T-cell (primary cell): ENCODE results near the gene KAZN. TPM values are rescaled to one million over a fixed set of nuclear protein-coding genes. Genes with fewer than 3 reads are reported as not detected.

ENCODE experiments used
- ATAC-seq, 4 experiments: fragments of 200-7000 bp in 3 of 4; fragments of 150-1000 bp in 1 of 4; cut with Tn5 transposase; replicated peaks in 1 of 4; 1 replicate in 3 of 4; 2 replicates in 1 of 4; pipeline ENCODE4 v1.10.0; 2021; ENCODE audit warnings: moderate library complexity in 3 of 4, mild to moderate bottlenecking in 2 of 4, moderate number of reproducible peaks in 1 of 4
- CTCF ChIA-PET, 2 donors: fragments of 300-600 bp; sonication (Branson Sonifier 250); formaldehyde crosslinking; loops; one replicate each; lab custom pipeline; 2022; ENCODE audit warnings: antibody characterized with exemption in 2 of 2; lab: Charles Lee
- POLR2A ChIA-PET, 2 donors: fragments of 300-600 bp; sonication (Branson Sonifier 250); formaldehyde crosslinking; loops; one replicate each; lab custom pipeline; 2022; ENCODE audit warnings: antibody characterized with exemption in 2 of 2; lab: Charles Lee
- DNase-seq, 35 experiments: peaks; one replicate each; pipeline versions ENCODE4 v3.0.0 to v3.0.0-alpha.2; 2013 to 2023
- H3K27ac ChIP-seq: one replicate; pipeline ENCODE4 v1.5.1; 2013; ENCODE audit warnings: low read length
- H3K27me3 ChIP-seq, 2 experiments: replicated peaks in 1 of 2; 1 replicate in 1 of 2; 2 replicates in 1 of 2; pipeline versions ENCODE4 v1.6.1 to v1.7.0; 2013; ENCODE audit warnings: low read length in 1 of 2, mixed read lengths in 1 of 2; ENCODE audit not compliant: control insufficient read depth in 2 of 2, insufficient read depth in 2 of 2; ENCODE audit errors: extremely low read depth in 1 of 2
- H3K36me3 ChIP-seq, 2 donors: 1 replicate in 1 of 2; 2 replicates in 1 of 2; pipeline versions ENCODE4 v1.6.1 to v1.7.0; 2013; ENCODE audit warnings: low read length in 1 of 2; ENCODE audit not compliant: control insufficient read depth in 2 of 2, insufficient read depth in 1 of 2; ENCODE audit errors: extremely low read depth in 1 of 2
- H3K4me1 ChIP-seq, 2 experiments: 1 replicate in 1 of 2; 2 replicates in 1 of 2; pipeline versions ENCODE4 v1.6.1 to v1.7.0; 2013; ENCODE audit warnings: low read length in 2 of 2, mixed read lengths in 1 of 2; ENCODE audit not compliant: insufficient read depth in 2 of 2, control insufficient read depth in 1 of 2; ENCODE audit errors: extremely low read depth in 1 of 2
- H3K4me3 ChIP-seq, 2 donors: 1 replicate in 1 of 2; 2 replicates in 1 of 2; pipeline versions ENCODE4 v1.5.1 to v1.7.0; 2013; ENCODE audit warnings: mild to moderate bottlenecking in 2 of 2, low read length in 1 of 2, moderate library complexity in 1 of 2; ENCODE audit not compliant: control insufficient read depth in 1 of 2; ENCODE audit errors: extremely low read depth in 1 of 2
- H3K9me3 ChIP-seq: 2 replicates; pipeline ENCODE4 v1.7.0; 2013
- H3K27ac Mint-ChIP-seq, 2 donors: one replicate each; pipeline ENCODE4 v1.8.0; 2020 to 2021; ENCODE audit warnings: mild to moderate bottlenecking in 2 of 2, mixed read lengths in 2 of 2
- H3K27me3 Mint-ChIP-seq, 2 donors: one replicate each; pipeline ENCODE4 v1.8.0; 2021 to 2022; ENCODE audit warnings: mixed read lengths in 2 of 2
- H3K36me3 Mint-ChIP-seq: one replicate; pipeline ENCODE4 v1.8.0; 2021; ENCODE audit warnings: mixed read lengths
- H3K4me1 Mint-ChIP-seq, 3 donors: one replicate each; pipeline ENCODE4 v1.8.0; 2020 to 2022; ENCODE audit warnings: mixed read lengths in 3 of 3, mild to moderate bottlenecking in 1 of 3
- H3K4me3 Mint-ChIP-seq, 3 donors: one replicate each; pipeline ENCODE4 v1.8.0; 2020 to 2022; ENCODE audit warnings: mild to moderate bottlenecking in 3 of 3, mixed read lengths in 3 of 3, moderate library complexity in 3 of 3
- H3K9me3 Mint-ChIP-seq, 3 donors: one replicate each; pipeline ENCODE4 v1.8.0; 2020 to 2022; ENCODE audit warnings: mixed read lengths in 3 of 3
- WGBS: methylation state at CpG from one replicate; pipeline ENCODE4 v1.1.5; 2013; ENCODE audit warnings: missing lambda C conversion rate; ENCODE audit not compliant: insufficient coverage; 5-methylcytosine and 5-hydroxymethylcytosine counted together
- total RNA-seq, 35 experiments: library from RNA in 6 of 35; stranded (reverse) in 6 of 35; fragments of 120-200 nt in 1 of 35; gene quantifications; one replicate each; pipeline versions ENCODE4 v1.2.1 to v1.2.4 and lab custom pipeline; 2013 to 2026

Gene KAZN
- total RNA-seq, 5 donors from 2014 or later (not counting 1 experiment from before 2014, with no cell fraction given): 0.18 to 0.58 (median 0.30) TPM

DNA sequence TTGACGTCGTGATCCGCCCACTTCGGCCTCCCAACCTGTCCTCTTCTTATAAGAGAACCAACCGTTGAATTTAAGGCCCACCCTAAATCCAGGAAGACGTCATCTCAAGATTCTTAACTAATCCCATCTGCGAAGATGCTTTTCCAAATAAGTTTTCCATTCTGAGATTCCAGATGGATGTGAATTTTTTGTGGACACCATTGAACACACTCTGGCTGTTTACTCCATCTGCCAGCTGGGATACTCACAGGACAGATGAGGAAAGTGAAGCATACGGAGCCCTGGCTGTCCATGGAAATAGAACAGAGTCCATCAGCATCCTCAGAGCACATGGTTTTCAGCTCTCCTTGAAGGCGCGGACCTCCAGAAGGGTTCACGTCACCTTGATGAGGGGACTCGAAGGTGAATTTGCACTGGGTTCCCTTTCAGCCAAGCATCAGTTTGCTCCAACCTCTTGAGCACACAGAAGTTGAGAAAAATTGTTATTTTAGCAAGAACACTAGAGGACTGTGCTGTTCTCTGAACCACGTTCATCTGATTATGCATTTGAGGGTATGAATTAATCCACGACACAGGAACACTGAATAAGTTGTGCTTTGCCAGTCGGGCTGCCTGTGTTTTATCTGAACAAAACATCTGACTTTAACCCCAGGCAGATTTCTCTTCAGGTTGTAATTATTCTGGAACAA, 68.6 kb downstream of the KAZN start:
- Mint-ChIP-seq H3K9me3 (no peaks in the 10 kb centered on the region), H3K4me3 (no peak overlapping the region), H3K4me1 (no peaks in the 10 kb centered on the region), H3K27ac (no peak overlapping the region), H3K36me3 (no peaks in the 10 kb centered on the region), H3K27me3 (peaks cover 0 to 4% of the 10 kb centered on the region in 2 donors)
- Histone ChIP-seq H3K4me3 (no peak overlapping the region), H3K36me3 (no peaks in the 10 kb centered on the region), H3K27ac (no peak overlapping the region), H3K27me3 (peaks cover 0 to 7% of the 10 kb centered on the region in 2 experiments), H3K4me1 (no peaks in the 10 kb centered on the region), H3K9me3 (no peaks in the 10 kb centered on the region)
- no peak for ATAC-seq
- ChIA-PET CTCF (no interaction called here), POLR2A (no interaction called here)
- 88% methylated on average over 7 of the region's 15 CpGs for WGBS
- DNase-seq: no peak

DNA sequence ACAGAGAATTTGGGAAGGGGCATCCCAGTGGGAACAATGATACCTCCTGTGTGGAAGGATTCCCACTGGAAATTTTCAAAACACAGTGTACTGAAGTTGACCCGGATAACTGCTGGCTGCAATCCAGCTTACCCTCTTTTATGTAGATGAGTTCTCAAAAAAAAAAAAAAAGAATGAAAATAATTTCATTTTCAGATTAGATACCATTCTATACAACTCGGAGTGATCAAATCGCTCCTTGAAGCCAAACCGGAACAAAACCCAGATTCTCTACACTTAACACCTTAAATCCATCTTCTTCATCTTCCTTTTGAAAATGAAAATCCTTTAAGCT, 69.1 kb downstream of the KAZN start:
- Mint-ChIP-seq H3K4me1 (no peaks in the 10 kb centered on the region), H3K27ac (no peak overlapping the region), H3K4me3 (no peak overlapping the region), H3K27me3 (peaks cover 0 to 2% of the 10 kb centered on the region in 2 donors), H3K36me3 (no peaks in the 10 kb centered on the region), H3K9me3 (no peaks in the 10 kb centered on the region)
- POLR2A ChIA-PET: no interaction called here
- Histone ChIP-seq H3K4me1 (no peaks in the 10 kb centered on the region), H3K36me3 (no peaks in the 10 kb centered on the region), H3K4me3 (no peak overlapping the region), H3K9me3 (no peaks in the 10 kb centered on the region), H3K27ac (no peak overlapping the region), H3K27me3 (peaks cover 0 to 5% of the 10 kb centered on the region in 2 experiments)
- ATAC-seq (no peak), DNase-seq (no peak)
- CTCF ChIA-PET: no interaction called here
- WGBS: 80% methylated on average over 3 of the region's 4 CpGs

DNA sequence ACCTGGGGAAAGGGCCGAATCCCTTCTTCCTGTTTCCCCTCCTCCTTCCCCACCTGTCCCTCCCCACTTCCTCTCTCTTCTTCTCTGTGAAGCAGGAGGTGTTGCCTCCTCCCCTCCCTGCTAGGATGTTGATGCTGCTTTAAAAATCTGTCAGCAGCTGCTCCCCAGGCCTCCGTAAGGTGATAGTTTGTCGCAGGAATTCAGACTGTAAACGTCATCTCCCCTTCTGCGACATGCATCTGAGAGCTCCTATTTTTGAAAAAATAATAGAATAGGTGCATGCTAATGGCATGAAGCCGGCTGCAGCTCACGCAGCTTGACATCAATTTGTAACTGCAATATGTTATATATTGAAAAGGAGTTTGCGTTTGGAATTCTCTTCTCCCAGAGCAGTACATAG, 70.1 kb downstream of the KAZN start:
- no peak overlapping the region for H3K27ac ChIP-seq
- H3K4me1 ChIP-seq: no peaks in the 10 kb centered on the region
- Mint-ChIP-seq H3K27ac (no peak overlapping the region), H3K27me3 (peaks cover 0 to 3% of the 10 kb centered on the region in 2 donors), H3K4me1 (no peaks in the 10 kb centered on the region), H3K4me3 (no peak overlapping the region), H3K36me3 (no peaks in the 10 kb centered on the region), H3K9me3 (no peaks in the 10 kb centered on the region)
- 73% methylated on average over 3 of the region's 8 CpGs for WGBS
- no peaks in the 10 kb centered on the region for H3K36me3 ChIP-seq
- peaks cover 0 to 5% of the 10 kb centered on the region in 2 experiments for H3K27me3 ChIP-seq
- no peak for DNase-seq
- no peaks in the 10 kb centered on the region for H3K9me3 ChIP-seq
- ChIA-PET POLR2A (no interaction called here), CTCF (no interaction called here)
- ATAC-seq: no peak
- no peak overlapping the region for H3K4me3 ChIP-seq

DNA sequence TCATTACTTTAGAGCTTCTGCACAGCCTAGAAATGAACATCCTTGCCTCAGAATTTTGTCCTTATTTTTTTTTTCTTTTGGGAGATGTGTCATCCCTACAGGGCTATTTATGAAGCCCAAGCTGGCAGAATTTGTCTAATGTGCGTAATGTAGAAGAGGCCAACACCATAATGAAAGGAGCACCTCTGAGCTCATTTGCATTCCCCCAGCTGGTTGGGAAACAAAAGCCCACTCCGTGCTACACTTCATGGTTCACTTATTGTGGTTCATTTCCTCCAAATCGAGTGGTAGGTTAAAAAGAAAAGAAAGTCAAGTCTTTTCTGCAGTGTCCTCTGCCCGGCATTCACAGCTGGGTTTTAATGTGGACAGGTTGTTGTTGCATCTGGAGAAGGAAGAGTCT, 73.5 kb downstream of the KAZN start:
- H3K27me3 Mint-ChIP-seq: peaks cover 0 to 3% of the 10 kb centered on the region in 2 donors
- no peak overlapping the region for H3K4me3 ChIP-seq
- H3K36me3 Mint-ChIP-seq: no peaks in the 10 kb centered on the region
- H3K9me3 ChIP-seq: no peaks in the 10 kb centered on the region
- no CpG with 5 or more reads among the region's 4 CpGs for WGBS
- CTCF ChIA-PET: no interaction called here
- no peak overlapping the region for H3K27ac Mint-ChIP-seq
- peaks cover 0 to 3% of the 10 kb centered on the region in 2 experiments for H3K27me3 ChIP-seq
- H3K36me3 ChIP-seq: no peaks in the 10 kb centered on the region
- H3K4me1 ChIP-seq: no peaks in the 10 kb centered on the region
- ATAC-seq (no peak), DNase-seq (no peak)
- no peak overlapping the region for H3K27ac ChIP-seq
- no peaks in the 10 kb centered on the region for H3K4me1 Mint-ChIP-seq
- POLR2A ChIA-PET: no interaction called here
- peaks cover 0 to 5% (median 0%) of the 10 kb centered on the region in 3 donors for H3K9me3 Mint-ChIP-seq
- H3K4me3 Mint-ChIP-seq: no peak overlapping the region

DNA sequence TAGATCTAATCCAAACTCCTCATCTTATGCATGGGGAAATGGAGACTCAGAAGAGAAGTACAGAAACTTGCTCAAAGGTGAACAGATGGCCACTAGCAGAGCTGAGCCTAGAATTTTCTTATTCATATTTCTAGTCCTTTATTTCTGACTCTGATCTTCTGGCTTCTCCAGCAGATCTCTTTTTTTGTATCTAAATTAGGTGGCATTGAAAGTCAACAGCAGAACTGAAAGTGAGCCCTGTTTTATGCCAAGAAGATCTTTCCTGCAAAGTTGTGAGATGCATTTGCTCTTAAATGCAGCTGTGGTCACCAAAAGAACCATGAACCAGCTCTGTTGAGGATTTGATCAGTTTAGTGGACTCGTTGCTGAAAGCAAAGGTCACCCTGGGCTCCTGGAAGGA, 75.5 kb downstream of the KAZN start:
- Mint-ChIP-seq H3K27me3 (peaks cover 0 to 3% of the 10 kb centered on the region in 2 donors), H3K27ac (no peak overlapping the region), H3K4me3 (no peak overlapping the region), H3K9me3 (peaks cover 0 to 5% (median 0%) of the 10 kb centered on the region in 3 donors), H3K4me1 (no peaks in the 10 kb centered on the region), H3K36me3 (no peaks in the 10 kb centered on the region)
- WGBS: no CpG with 5 or more reads among the region's 1 CpG
- H3K27me3 ChIP-seq: peaks cover 0 to 3% of the 10 kb centered on the region in 2 experiments
- no peaks in the 10 kb centered on the region for H3K4me1 ChIP-seq
- ChIA-PET CTCF (no interaction called here), POLR2A (no interaction called here)
- H3K9me3 ChIP-seq: no peaks in the 10 kb centered on the region
- H3K4me3 ChIP-seq: no peak overlapping the region
- ATAC-seq: no peak
- no peaks in the 10 kb centered on the region for H3K36me3 ChIP-seq
- no peak overlapping the region for H3K27ac ChIP-seq
- no peak for DNase-seq

DNA sequence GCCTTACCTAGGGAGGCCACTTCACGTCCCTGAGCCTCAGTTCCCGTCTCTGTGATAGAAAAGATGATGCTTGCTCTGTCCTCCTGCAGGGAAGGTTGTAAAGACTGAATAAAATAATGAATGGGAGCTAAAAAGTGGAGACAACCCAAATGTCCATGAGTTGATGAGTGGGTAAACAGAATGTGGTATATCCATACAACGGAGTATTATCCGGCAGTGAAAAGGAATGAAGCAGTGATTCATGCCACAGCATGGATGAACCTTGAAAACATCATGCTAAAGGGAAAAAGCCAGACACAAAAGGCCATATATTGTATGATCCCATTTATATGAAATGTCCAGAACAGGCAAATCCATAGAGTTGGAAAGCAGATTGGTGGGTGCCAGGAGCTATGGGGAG, 77.9 kb downstream of the KAZN start:
- Histone ChIP-seq H3K4me1 (no peaks in the 10 kb centered on the region), H3K9me3 (no peaks in the 10 kb centered on the region), H3K27ac (no peak overlapping the region), H3K4me3 (no peak overlapping the region), H3K36me3 (no peaks in the 10 kb centered on the region), H3K27me3 (peaks cover 0 to 2% of the 10 kb centered on the region in 2 experiments)
- Mint-ChIP-seq H3K4me1 (no peaks in the 10 kb centered on the region), H3K27ac (no peak overlapping the region), H3K4me3 (no peak overlapping the region), H3K9me3 (peaks cover 0 to 5% (median 0%) of the 10 kb centered on the region in 3 donors), H3K27me3 (peaks cover 3 to 4% of the 10 kb centered on the region in 2 donors), H3K36me3 (no peaks in the 10 kb centered on the region)
- 83% methylated on average over 1 of the region's 4 CpGs for WGBS
- POLR2A ChIA-PET: no interaction called here
- DNase-seq (no peak), ATAC-seq (no peak)
- CTCF ChIA-PET: no interaction called here
